ELR (cell line): ENCODE data around the gene FAM222A.

Experiments used
- DNase-seq: peaks from one replicate; pipeline ENCODE4 v3.0.0-alpha.2; 2015; ENCODE audit warnings: low read depth

The FAM222A gene

DNA sequence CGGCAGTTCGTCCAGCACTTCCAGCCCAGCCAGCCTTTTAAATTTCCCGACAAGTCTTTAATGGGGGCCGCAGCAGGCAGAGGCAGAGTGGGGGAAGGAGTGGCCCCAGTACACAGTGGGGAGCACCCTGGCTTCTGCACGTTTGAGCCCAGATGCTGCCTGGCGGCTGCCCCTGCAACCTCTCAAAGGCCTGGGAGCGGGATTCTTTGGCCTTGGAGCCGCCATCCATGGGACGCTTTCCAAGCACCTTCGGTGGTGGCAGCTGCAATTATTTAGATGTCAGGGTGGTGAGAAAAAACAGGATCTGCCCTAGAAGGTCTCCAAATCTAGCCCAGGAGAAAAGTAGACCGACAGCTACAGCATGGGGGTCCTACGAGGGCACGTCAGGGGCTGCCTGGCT is 46.0 kb downstream of the FAM222A start:
- no peak for DNase-seq

DNA sequence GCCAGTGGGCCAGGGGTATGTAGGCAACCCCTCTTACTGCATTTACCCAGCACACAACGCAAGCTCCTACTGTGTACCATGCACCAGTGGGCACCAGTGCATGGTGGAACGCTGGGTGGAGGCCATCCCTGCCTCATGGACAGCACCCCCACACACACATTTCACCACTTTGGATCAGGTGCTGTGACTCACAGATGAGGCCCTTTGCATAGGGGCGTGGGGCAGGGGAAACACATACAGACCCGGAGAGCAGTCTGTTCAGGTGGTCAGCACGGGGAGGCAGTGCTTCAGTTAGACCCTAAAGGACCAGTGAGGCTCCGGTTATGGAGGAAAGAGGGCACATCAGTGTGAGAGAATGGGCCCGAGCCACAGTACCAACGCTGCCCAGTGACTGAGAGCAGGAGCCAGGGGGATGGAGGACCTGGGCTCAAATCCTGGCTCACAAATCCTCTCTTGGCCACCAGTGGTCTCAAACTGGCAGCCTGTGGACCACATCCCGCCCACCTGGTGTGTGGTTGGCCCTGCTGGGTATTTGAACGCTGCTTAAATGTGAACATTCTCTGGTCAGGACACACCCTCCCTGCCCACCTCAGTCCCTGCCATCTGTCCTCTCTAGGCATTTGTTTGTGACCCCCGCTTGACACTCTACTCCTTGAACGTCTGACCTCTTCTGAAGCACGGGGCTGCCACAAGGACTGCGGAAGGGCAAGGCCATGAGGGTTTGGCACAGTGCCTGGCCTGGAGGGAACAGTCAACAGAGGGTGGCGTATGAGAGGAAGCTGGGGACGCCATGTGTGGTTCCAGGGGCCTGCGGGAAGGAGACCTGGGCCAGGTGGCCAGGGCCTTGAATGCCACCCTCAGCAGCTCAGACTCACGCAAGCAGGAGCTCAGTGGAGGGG is 46.7 kb downstream of the FAM222A start:
- DNase-seq, result no peak

DNA sequence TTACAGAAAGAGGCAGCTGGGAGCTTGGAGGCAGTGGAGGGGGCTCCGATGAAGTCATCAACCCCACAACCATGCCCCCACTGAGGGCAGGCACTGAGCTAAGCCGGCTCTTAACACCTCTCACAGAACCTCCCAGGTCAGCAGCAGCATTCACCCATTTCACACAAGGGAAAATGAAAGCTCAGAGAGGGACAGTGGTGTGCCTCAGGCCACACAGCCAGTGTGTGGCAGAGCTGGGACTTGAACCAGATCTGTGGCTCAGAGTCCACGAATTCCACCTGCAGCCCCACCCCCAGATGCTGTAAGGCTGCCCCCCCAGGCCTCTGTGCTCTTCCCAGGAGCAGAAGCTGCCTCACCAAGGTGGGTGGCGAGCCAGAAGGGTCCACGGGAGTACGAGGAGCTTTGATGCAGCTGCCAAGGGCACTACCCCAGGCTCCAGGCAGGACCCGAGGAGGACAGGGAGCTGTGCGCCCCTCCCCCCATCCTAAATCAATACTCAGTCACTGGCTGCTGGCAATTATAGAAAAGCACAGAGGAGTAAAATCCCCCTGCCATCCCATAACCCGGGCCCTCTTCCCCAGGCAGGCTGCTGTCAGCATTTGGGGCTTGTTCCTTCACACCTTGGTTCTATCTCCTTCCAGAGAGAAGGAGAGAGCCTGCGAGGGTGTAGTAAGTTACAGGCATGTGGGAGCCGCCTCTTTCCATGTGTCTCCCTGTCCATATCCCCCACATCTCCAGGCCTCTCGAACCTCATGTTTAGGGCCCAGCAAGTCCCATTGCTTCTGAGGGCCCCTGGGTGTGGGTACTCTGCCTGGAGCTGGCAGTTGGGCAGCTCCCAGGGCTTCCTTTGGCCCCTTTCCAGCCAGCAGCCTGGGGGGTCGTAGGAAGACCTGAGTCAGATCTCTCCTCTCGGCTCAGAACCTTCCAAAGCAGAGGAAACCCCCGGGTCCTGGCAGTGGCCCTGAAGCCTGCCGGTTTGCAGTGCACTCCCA is 47.6 kb downstream of the FAM222A start:
- DNase-seq, result no peak

- no peak for DNase-seq
Measured at GRCh38 chr12:109762071-109762672, 48.5 kb downstream of the FAM222A start.

GRCh38 chr12:109762673-109763191 is 49.1 kb downstream of the FAM222A start:
- no peak for DNase-seq

DNA sequence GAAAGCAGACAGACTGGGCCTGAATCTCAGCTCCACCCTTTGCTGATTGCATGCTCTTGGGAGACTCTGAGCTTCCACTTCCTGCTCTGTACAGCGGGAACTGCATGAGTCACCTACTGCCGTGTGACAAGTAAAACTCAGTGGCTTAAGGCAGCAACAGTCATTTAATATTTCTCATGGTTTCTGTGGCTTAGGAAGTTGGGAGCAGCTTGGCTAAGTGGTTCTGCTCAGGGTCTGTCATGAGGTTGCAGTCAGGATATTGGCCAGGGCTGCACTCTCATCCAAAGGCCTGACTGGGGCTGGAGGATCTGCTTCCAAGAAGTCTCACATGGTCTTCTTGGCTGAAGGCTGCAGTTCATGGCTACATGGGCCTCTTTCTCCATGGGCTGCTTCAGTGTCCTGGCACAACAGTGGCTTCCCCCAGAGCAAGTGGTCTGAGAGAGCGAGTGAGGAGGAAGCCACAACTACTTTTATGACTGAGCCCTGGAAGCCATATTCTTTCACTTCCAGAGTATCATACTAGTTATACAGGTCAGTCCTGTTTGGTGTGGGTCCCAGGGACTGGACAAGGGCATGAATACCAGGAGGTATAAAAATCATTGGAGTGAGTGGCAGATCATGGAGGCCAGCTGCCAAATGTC is 49.7 kb downstream of the FAM222A start:
- peak; percentile 91 for DNase-seq

DNA sequence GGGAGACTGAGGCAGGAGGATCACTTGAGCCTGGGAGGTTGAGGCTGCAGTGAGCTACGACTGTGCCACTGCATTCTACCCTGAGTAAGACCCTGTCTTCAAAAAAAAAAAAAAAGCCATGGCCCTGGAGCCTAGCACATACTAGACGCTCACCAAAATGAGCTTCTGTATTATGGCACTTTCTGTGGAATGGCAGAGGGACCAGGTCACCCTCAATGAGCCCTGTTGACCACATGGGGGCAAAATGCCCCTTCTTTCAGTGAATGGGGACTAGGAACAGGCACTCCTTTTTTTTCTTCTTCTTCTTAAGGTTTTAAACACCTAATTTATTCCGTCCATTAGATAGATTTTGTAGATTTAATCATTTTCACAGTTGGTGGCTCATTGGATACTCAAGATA is 50.5 kb downstream of the FAM222A start:
- no peak for DNase-seq

DNA sequence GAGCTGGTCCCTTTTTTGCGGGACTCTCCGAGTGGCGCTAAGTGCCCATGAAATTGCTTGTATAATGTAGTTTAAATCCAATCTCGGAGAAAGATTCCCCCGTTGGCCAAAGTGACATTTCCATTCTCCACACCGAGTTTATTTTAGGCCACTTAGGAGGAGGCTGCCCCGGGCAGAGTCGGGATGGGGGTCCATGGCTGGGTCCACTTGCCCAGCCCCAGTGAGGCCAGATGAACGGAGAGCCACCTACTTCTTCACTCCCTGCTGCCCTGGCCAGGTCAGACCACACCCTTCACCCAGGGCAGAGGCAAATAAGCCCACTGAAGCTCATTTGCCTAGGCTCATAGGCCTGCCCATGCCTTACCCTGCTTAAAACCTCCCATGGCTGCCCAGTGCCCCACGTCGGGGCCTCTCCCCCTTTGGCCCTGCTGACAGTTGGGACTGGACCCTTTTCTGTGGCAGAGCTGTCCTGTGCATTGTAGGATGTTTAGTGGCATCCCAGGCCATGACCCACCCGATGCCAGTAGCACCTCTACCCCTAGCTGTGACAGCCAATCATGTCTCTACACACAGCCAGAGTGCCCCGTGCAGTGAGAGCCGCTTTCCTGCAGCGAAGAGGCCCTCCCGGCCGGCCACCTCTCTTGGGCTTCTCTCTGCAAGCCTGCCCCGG is 51.3 kb downstream of the FAM222A start:
- no peak for DNase-seq

GRCh38 chr12:109765446-109765810 is 51.8 kb downstream of the FAM222A start:
- DNase-seq, result no peak

- DNase-seq, result no peak
Measured at GRCh38 chr12:109766251-109766778, 52.7 kb downstream of the FAM222A start.

GRCh38 chr12:109767456-109767855 is 53.8 kb downstream of the FAM222A start:
- DNase-seq, result no peak

DNA sequence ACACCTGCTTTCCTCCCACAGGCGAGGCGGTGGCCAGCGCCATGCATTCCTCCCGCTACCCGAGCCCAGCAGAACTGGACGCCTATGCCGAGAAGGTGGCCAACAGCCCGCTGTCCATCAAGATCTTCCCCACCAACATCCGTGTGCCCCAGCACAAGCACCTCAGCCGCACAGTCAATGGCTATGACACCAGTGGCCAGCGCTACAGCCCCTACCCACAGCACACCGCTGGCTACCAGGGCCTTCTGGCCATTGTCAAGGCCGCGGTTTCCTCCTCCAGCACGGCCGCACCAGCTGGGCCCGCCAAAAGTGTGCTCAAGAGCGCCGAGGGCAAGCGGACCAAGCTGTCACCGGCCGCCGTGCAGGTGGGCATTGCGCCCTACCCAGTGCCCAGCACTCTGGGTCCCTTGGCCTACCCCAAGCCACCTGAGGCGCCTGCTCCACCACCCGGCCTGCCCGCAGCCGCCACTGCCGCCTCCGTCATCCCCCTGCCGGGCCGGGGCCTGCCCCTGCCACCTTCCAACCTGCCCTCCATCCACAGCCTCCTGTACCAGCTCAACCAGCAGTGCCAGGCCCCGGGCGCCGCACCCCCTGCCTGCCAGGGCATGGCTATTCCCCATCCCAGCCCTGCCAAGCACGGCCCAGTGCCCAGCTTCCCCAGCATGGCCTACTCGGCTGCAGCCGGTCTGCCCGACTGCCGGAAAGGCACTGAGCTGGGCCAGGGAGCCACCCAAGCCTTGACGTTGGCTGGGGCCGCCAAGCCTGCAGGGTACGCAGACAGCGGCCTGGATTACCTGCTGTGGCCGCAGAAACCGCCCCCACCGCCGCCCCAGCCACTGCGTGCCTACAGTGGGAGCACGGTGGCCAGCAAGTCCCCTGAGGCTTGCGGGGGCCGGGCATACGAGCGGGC is 54.6 kb downstream of the FAM222A start:
- no peak for DNase-seq

DNA sequence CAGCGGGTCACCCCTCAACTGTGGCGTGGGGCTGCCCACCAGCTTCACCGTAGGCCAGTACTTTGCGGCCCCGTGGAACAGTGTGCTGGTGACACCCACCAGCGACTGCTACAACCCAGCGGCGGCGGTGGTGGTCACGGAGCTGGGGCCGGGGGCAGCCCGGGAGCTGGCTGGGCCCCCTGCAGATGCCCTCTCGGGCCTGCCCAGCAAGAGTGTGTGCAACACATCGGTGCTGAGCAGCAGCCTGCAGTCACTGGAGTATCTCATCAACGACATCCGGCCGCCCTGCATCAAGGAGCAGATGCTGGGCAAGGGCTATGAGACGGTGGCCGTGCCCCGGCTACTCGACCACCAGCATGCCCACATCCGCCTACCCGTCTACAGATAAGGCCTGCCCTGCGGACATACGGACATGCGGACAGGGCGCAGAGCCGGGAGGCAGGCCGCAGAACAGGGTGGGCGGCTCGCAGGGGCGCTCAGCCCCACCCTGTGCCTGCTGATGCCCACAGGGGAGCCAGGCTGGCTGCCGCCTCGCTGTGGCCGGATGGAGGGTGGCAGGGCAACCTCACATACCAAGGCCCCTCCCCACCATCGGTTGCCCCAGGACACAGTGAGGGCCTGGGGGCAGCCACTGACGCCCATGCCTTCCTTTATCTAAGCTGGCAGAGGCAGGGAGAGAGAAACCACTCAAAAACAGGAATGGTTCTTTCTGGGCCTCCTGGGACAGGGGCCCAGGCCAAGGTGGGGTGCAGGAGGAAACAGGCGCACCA is 55.5 kb downstream of the FAM222A start:
- no peak for DNase-seq

DNA sequence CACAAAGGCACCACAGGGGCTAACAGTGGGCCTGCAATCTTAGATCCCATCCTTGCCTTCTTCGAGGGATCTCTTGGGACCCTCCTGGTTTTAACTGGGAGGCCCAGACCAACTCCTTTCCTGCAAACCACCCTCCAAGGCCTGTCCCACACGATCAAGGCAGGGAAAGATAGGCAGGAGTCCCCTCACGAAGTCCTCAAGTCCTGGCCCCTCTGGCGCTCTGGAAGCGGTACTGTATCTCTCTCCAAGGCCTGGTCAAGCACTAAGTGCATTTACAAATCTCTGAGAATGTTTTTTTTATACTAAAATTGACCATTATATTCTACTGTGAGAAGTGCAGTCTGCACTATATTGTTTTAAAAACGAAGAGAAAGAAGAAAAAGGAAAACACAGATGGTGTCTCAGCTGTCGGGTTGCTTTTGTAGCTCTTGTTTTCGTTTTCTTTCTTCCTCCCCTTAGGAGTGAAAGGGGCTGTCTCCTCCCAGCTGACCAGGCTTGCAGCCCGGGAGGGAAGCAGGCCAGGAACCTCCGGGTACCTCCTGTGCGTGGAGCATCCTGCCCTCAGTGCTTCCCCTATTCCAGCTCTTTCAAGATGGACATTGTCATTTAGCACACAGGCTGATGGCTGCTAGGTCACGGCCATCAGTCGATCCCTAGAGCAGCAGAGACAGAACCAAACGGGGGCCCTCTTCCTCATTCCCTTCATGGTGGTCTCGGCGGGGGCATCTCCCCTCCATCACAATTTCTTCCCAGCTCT is 56.7 kb downstream of the FAM222A start:
- no peak for DNase-seq

DNA sequence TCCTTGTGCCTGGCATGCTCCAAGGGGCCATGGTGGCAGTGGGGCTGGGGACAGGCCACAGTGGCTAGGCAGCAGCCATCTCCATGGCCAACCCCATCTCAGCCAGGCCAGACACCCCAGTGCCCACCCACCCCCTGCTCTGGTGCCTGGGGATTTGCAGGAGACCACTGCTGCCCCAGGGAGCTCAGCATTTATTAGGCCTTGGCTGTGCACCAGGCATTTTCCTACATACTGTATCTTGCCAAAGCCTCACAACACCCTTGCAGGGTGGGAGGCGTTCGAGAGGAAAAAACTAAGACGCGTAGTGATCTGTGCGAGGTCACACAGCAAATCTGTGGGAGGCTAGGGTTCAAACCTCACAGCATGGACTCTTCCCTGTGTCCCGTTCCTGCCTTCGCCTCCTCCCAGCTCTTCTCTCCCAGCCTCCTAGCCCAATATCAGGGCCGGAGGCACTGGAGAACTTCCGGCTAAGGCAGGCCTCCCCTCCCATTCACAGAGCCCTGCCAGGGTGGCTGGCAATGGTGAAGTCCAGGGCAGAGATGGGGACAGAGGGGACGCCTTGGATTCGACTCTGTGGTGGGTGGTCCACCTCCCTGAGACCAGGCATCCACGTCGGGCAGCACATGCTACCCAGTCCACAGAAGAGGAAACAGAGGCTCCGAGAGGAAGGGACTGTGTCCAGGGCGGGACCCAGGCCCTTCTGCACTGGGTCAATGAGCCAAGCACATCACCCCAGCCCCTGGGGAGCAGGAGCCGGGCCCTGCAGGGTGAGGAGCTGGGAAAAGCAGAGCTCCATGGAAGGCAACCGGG is 57.4 kb downstream of the FAM222A start:
- DNase-seq, result no peak

DNA sequence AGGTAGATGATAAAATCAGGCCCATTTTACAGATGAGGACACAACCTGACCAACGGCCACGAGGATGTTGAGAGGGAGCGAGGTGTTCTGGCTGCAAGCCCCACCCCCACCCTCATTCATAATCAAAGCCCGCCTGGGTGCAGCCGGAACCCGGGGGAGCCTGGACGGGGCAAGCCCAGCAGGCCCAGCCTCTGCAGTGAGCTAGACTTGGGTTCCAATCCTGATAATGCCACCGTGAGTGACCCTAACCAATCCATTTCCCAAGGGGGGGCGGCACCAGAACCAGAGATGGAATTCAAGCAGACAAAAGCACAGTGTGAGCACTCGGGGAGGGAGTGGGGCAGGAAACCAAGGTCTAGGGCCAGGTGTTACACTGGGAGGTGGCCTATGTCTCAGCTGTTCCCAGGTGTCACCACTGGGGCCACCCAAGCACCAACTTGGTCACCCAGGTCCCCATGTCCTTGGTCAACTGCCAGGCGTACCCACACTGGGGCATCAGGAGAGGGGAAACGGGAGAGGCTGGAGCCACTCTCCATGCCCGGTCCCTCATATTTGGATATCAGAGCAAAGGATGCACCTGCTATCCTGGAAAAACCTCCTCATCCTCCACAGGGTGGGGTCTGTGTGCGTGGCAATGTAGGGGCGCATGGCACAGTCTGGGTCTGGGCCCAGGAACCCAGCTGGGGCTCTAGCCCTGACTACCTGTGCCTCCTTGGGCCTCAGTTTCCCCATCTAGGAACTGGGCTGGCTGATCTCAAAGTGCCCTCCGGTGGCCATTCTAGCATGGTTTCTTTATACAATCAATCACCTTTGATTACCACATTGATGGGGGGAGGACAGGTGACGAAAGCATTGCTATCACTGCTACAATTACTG is 58.4 kb downstream of the FAM222A start:
- DNase-seq, result no peak
